SK-N-SH (cell line): ENCODE data around the gene ATP2B2. TPM values are rescaled to one million over a fixed set of nuclear protein-coding genes. Genes with fewer than 3 reads are reported as not detected.

Experiments
- CTCF ChIA-PET: fragments of 300-600, 350-600 bp; formaldehyde crosslinking; extraction: SDS; loops from one replicate; lab custom pipeline; 2021; lab: Yijun Ruan, JAX
- POLR2A ChIA-PET: fragments of 350-600 bp; sonication (Branson Sonifier 250); formaldehyde crosslinking; extraction: SDS; loops from one replicate; lab custom pipeline; 2020; ENCODE audit warnings: antibody characterized with exemption, inconsistent platforms; lab: Yijun Ruan, JAX
- DNase-seq: peaks from one replicate; pipeline ENCODE4 v3.0.0; 2012
- H2AFZ ChIP-seq: fragments of 200-600 bp; sonication (generic); 2 replicates; pipeline ENCODE4 v1.8.1; 2016; ENCODE audit warnings: antibody characterized with exemption, mild to moderate bottlenecking, low read depth
- H3F3A ChIP-seq: fragments of 200-600 bp; sonication (generic); replicated peaks from 2 replicates; pipeline ENCODE3; 2016; ENCODE audit warnings: antibody characterized with exemption, mild to moderate bottlenecking; ENCODE audit not compliant: insufficient read depth
- H3K27ac ChIP-seq, 2 experiments: fragments of 200-500 bp in 1 of 2; fragments of 200-600 bp in 1 of 2; sonication (Bioruptor generic) in 1 of 2; sonication (generic), shearing (Covaris generic) in 1 of 2; 2 replicates each; pipeline versions ENCODE4 v1.5.1 to v1.6.1; 2014 to 2016; ENCODE audit warnings: low read depth in 2 of 2, inconsistent platforms in 1 of 2, low read length in 1 of 2, mild to moderate bottlenecking in 1 of 2, mixed read lengths in 1 of 2
- H3K27me3 ChIP-seq: fragments of 200-600 bp; sonication (generic), shearing (Covaris generic); 2 replicates; pipeline ENCODE4 v1.6.1; 2016; ENCODE audit warnings: mixed run types; ENCODE audit not compliant: insufficient read depth
- H3K36me3 ChIP-seq, 2 experiments: fragments of 200-500 bp in 1 of 2; fragments of 200-600 bp in 1 of 2; sonication (Bioruptor generic) in 1 of 2; sonication (generic) in 1 of 2; replicated peaks in 1 of 2; 2 replicates each; pipeline versions ENCODE3 to v1.5.1; 2014 to 2016; ENCODE audit warnings: low read length in 1 of 2, mild to moderate bottlenecking in 1 of 2; ENCODE audit not compliant: insufficient read depth in 2 of 2, control insufficient read depth in 1 of 2
- H3K4me1 ChIP-seq, 2 experiments: fragments of 200-500 bp in 1 of 2; fragments of 200-600 bp in 1 of 2; sonication (Bioruptor generic) in 1 of 2; sonication (generic), shearing (Covaris generic) in 1 of 2; 2 replicates each; pipeline versions ENCODE4 v1.5.1 to v1.6.1; 2014 to 2016; ENCODE audit warnings: low read depth in 1 of 2, low read length in 1 of 2, mixed run types in 1 of 2; ENCODE audit not compliant: insufficient read depth in 2 of 2, control insufficient read depth in 1 of 2
- H3K4me2 ChIP-seq: fragments of 200-600 bp; sonication (generic), shearing (Covaris generic); 2 replicates; pipeline ENCODE4 v1.6.1; 2017; ENCODE audit warnings: mixed run types
- H3K4me3 ChIP-seq, 2 experiments: fragments of 200-500 bp in 1 of 2; fragments of 200-600 bp in 1 of 2; sonication (Bioruptor generic) in 1 of 2; sonication (generic), shearing (Covaris generic) in 1 of 2; 2 replicates each; pipeline versions ENCODE4 v1.5.1 to v1.8.1; 2014 to 2016; ENCODE audit warnings: low read depth in 2 of 2, inconsistent platforms in 1 of 2, low read length in 1 of 2, mild to moderate bottlenecking in 1 of 2, mixed read lengths in 1 of 2, moderate library complexity in 1 of 2
- H3K79me2 ChIP-seq: fragments of 200-600 bp; sonication (generic); 2 replicates; pipeline ENCODE4 v1.8.1; 2017; ENCODE audit warnings: mild to moderate bottlenecking; ENCODE audit not compliant: insufficient read depth
- H3K9ac ChIP-seq: fragments of 200-600 bp; sonication (generic); 2 replicates; pipeline ENCODE4 v1.6.1; 2017; ENCODE audit warnings: mixed run types
- H3K9me2 ChIP-seq: fragments of 200-600 bp; sonication (generic); 2 replicates; pipeline ENCODE4 v1.6.1; 2017; ENCODE audit warnings: mixed run types
- H3K9me3 ChIP-seq: fragments of 200-600 bp; sonication (generic); 2 replicates; pipeline ENCODE4 v1.6.1; 2017; ENCODE audit warnings: mixed run types, mild to moderate bottlenecking, moderate library complexity
- H4K20me1 ChIP-seq: fragments of 200-600 bp; sonication (generic); 2 replicates; pipeline ENCODE4 v1.6.1; 2017; ENCODE audit warnings: mild to moderate bottlenecking, mixed run types; ENCODE audit not compliant: insufficient read depth
- ELF1 ChIP-seq: IDR thresholded peaks from 2 replicates; pipeline ENCODE4 v1.4.0; 2012
- EP300 ChIP-seq, 2 experiments: IDR thresholded peaks; 2 replicates each; pipeline versions ENCODE4 v1.4.0 to v1.6.1; 2012; ENCODE audit warnings: borderline replicate concordance in 1 of 2, low read depth in 1 of 2, low read length in 1 of 2
- FOXJ3 ChIP-seq: sonication (generic); formaldehyde crosslinking; IDR thresholded peaks from 2 replicates; pipeline ENCODE4 v1.5.1; 2020; ENCODE audit warnings: mild to moderate bottlenecking, missing genetic modification reagents
- FOXM1 ChIP-seq: IDR thresholded peaks from 2 replicates; pipeline ENCODE4 v1.4.0; 2012; ENCODE audit warnings: low read depth, mild to moderate bottlenecking
- GATA2 ChIP-seq: sonication (generic); formaldehyde crosslinking; IDR thresholded peaks from 2 replicates; pipeline ENCODE4 v1.5.0; 2020; ENCODE audit warnings: mild to moderate bottlenecking, missing genetic modification reagents
- IRF3 ChIP-seq: fragments of 150-350 bp; IDR thresholded peaks from 2 replicates; pipeline ENCODE4 v1.6.1; 2016; ENCODE audit warnings: mild to moderate bottlenecking, low read depth, low read length
- JUND ChIP-seq: IDR thresholded peaks from 2 replicates; pipeline ENCODE4 v1.4.0; 2012
- MAX ChIP-seq: IDR thresholded peaks from 2 replicates; pipeline ENCODE4 v1.4.0; 2012; ENCODE audit warnings: low read depth
- MEF2A ChIP-seq: IDR thresholded peaks from 2 replicates; pipeline ENCODE4 v1.4.0; 2012; ENCODE audit warnings: low read depth, borderline replicate concordance
- NRF1 ChIP-seq: IDR thresholded peaks from 2 replicates; pipeline ENCODE4 v1.6.1; 2012; ENCODE audit warnings: low read depth, mild to moderate bottlenecking, low read length
- POLR2AphosphoS5 ChIP-seq: IDR thresholded peaks from 2 replicates; pipeline ENCODE4 v1.6.1; 2012; ENCODE audit warnings: low read depth, low read length
- RCOR1 ChIP-seq: fragments of 150-350 bp; IDR thresholded peaks from 2 replicates; pipeline ENCODE4 v1.6.1; 2017; ENCODE audit warnings: antibody characterized with exemption, low read length
- RXRA ChIP-seq: IDR thresholded peaks from 2 replicates; pipeline ENCODE4 v1.4.0; 2012; ENCODE audit warnings: low read depth, mild to moderate bottlenecking, borderline replicate concordance
- SIN3A ChIP-seq: IDR thresholded peaks from 2 replicates; pipeline ENCODE4 v1.6.1; 2012; ENCODE audit warnings: low read depth, mild to moderate bottlenecking, low read length, moderate library complexity, borderline replicate concordance
- SMC3 ChIP-seq: IDR thresholded peaks from 2 replicates; pipeline ENCODE4 v1.6.1; 2012; ENCODE audit warnings: low read depth, low read length, improper control_type of control experiment
- TAF1 ChIP-seq: IDR thresholded peaks from 2 replicates; pipeline ENCODE4 v1.6.1; 2012; ENCODE audit warnings: low read depth, mild to moderate bottlenecking, low read length, moderate library complexity, borderline replicate concordance
- TCF12 ChIP-seq: IDR thresholded peaks from 2 replicates; pipeline ENCODE4 v1.4.0; 2012
- TEAD4 ChIP-seq: IDR thresholded peaks from 2 replicates; pipeline ENCODE4 v1.4.0; 2012; ENCODE audit warnings: mild to moderate bottlenecking, borderline replicate concordance; ENCODE audit not compliant: insufficient read depth
- USF1 ChIP-seq: IDR thresholded peaks from 2 replicates; pipeline ENCODE4 v1.4.0; 2012; ENCODE audit warnings: low read depth, borderline replicate concordance
- WGBS: methylation state at CpG from one replicate; pipeline ENCODE4 v1.1.6; 2017; ENCODE audit warnings: low lambda C conversion rate; 5-methylcytosine and 5-hydroxymethylcytosine counted together
- polyA plus RNA-seq, 3 experiments: library from polyadenylated mRNA; depleted of rRNA; stranded (reverse); fragments of >200 nt; gene quantifications; 2 replicates each; pipeline ENCODE4 v1.2.3, GENCODE V29; 2012
- TF ChIP-seq, protein P1 (sequence below): fragments of 150-350 bp; IDR thresholded peaks from 2 replicates; pipeline ENCODE4 v1.6.1; 2017; ENCODE audit warnings: antibody characterized with exemption, low read length, low read depth, borderline replicate concordance
- TF ChIP-seq, protein P2 (sequence below): IDR thresholded peaks from 2 replicates; pipeline ENCODE4 v1.4.0; 2012; ENCODE audit warnings: low read depth, borderline replicate concordance
- TF ChIP-seq, protein P3 (sequence below): IDR thresholded peaks from 2 replicates; pipeline ENCODE4; 2012

ATP2B2 gene
- polyA plus RNA-seq, 1 of the 3 experiments (the other 2 are of a cell fraction) = 0.15 TPM

DNA sequence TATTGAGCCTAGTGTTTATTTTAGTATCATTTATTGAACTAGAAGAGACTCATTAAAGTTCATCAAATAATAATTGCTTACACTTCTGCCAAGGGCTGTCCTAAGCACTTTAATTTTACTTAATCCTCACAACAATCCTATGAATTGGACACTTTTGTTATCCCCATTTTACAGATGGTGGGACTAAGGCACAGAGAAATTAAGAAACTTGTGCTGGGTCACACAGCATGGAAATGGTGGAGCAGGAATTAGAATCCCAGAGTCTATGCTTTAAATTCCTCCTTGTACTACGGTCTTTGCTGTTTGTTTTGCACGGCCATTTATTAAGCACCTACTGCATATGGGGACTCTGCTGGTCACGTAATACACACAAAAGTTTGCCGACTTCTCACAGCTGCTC lies 7.9 kb downstream of the ATP2B2 start:
- Histone ChIP-seq H3K4me2 (no peak overlapping the region), H3K9me3 (no peaks in the 10 kb centered on the region)
- TF ChIP-seq SIN3A (no peak), EP300 (IDR thresholded peaks at IDR 0.05; ENCODE audit: borderline replicate concordance in 1 of 2, low read depth in 1 of 2, low read length in 1 of 2) (no peak), FOXM1 (no peak), JUND (no peak), SMC3 (no peak), POLR2AphosphoS5 (no peak), TEAD4 (no peak), ELF1 (no peak), RXRA (no peak), NRF1 (no peak), MEF2A (no peak)
- TF ChIP-seq, protein P1, sequence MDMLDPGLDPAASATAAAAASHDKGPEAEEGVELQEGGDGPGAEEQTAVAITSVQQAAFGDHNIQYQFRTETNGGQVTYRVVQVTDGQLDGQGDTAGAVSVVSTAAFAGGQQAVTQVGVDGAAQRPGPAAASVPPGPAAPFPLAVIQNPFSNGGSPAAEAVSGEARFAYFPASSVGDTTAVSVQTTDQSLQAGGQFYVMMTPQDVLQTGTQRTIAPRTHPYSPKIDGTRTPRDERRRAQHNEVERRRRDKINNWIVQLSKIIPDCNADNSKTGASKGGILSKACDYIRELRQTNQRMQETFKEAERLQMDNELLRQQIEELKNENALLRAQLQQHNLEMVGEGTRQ = no peak
- TF ChIP-seq, all 33 proteins: peak for 0
- peaks cover 0 to 6% of the 10 kb centered on the region in 2 experiments; a peak in 1 of 4 replicates for H3K4me1 ChIP-seq
- POLR2A ChIA-PET = no interaction called here
- no peaks in the 10 kb centered on the region for H3K79me2 ChIP-seq
- H3K36me3 ChIP-seq = no peaks in the 10 kb centered on the region
- DNase-seq = no peak
- H4K20me1 ChIP-seq = no peaks in the 10 kb centered on the region
- no peaks in the 10 kb centered on the region for H3K9me2 ChIP-seq
- H3K4me3 ChIP-seq = no peak overlapping the region
- WGBS = 54% methylated on average over 4 of the region's 4 CpGs
- no peaks in the 10 kb centered on the region for H3F3A ChIP-seq
- CTCF ChIA-PET = interaction anchor here (1.3 to 1.5 kb wide), 2 partner anchors 153 to 241 kb away, joined by 3 to 4 read pairs; no protein-coding TSS in a partner anchor
- H2AFZ ChIP-seq = no peak overlapping the region
- H3K27ac ChIP-seq = no peak overlapping the region
- peaks cover 8% of the 10 kb centered on the region; the same call in 1 of the 2 replicates for H3K27me3 ChIP-seq
- no peak overlapping the region for H3K9ac ChIP-seq

DNA sequence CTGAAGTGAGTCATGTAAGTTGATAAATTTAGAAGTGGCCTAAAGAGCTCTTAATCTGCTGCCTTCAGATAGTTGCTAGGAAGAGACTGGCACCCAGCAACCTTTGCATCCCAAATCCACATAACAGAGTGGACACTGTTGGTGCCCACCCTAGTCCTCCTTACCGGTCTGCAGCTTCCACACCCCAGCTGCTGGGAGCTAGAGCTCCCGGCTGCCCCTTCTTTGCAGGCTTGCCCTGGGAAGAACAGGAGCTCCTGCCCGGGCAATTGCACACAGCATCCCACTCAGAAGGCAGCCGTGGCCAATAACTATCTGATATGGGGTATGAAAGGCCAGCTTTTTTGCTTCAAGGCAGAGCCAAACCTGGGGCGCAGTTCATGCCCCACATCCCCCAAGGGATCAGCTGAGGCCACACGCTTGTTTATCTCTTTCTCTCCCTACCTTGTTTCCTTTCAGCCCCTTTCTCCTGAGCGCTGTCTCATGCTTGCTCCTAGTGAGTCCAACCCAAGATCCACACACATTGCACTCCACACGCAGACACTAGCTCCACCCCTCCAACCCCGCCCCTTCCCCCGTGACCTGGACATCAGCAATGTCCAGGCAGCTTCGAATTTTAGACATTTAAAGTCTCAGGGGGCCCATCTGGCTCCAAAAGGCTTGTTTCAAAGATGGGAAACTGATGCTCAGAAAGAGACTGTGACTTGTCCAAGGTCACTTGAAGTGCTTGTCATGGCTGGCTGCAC lies 9.1 kb downstream of the ATP2B2 start:
- POLR2A ChIA-PET = no interaction called here
- Histone ChIP-seq H3K9ac (no peak overlapping the region), H3K27me3 (peaks cover 8% of the 10 kb centered on the region; the same call in 1 of the 2 replicates), H3K79me2 (no peaks in the 10 kb centered on the region), H3K4me3 (no peak overlapping the region), H3F3A (no peaks in the 10 kb centered on the region), H4K20me1 (no peaks in the 10 kb centered on the region), H3K9me2 (no peaks in the 10 kb centered on the region), H3K4me2 (no peak overlapping the region), H3K4me1 (peaks cover 0 to 6% of the 10 kb centered on the region in 2 experiments; a peak in 1 of 4 replicates), H3K9me3 (no peaks in the 10 kb centered on the region), H3K27ac (no peak overlapping the region), H3K36me3 (no peaks in the 10 kb centered on the region), H2AFZ (no peak overlapping the region)
- 49% methylated on average over 10 of the region's 11 CpGs for WGBS
- no peak for DNase-seq
- CTCF ChIA-PET = interaction anchor here (0.6 to 1.4 kb wide), 3 partner anchors 8 to 242 kb away, joined by 3 to 6 read pairs (median 5); no protein-coding TSS in a partner anchor
- no peak for TF ChIP-seq EP300 (IDR thresholded peaks at IDR 0.05; ENCODE audit: borderline replicate concordance in 1 of 2, low read depth in 1 of 2, low read length in 1 of 2)
- TF ChIP-seq GATA2 (CRISPR knock-in tag) = no peak
- no peak for TF ChIP-seq MAX
- TF ChIP-seq RCOR1 = no peak
- no peak for TF ChIP-seq USF1
- TF ChIP-seq FOXJ3 = no peak
- no peak for TF ChIP-seq FOXM1
- no peak for TF ChIP-seq TCF12
- no peak for TF ChIP-seq IRF3
- no peak for TF ChIP-seq TAF1
- TF ChIP-seq, protein P2, sequence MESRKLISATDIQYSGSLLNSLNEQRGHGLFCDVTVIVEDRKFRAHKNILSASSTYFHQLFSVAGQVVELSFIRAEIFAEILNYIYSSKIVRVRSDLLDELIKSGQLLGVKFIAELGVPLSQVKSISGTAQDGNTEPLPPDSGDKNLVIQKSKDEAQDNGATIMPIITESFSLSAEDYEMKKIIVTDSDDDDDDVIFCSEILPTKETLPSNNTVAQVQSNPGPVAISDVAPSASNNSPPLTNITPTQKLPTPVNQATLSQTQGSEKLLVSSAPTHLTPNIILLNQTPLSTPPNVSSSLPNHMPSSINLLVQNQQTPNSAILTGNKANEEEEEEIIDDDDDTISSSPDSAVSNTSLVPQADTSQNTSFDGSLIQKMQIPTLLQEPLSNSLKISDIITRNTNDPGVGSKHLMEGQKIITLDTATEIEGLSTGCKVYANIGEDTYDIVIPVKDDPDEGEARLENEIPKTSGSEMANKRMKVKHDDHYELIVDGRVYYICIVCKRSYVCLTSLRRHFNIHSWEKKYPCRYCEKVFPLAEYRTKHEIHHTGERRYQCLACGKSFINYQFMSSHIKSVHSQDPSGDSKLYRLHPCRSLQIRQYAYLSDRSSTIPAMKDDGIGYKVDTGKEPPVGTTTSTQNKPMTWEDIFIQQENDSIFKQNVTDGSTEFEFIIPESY = no peak
- no peak for TF ChIP-seq JUND
- TF ChIP-seq SIN3A = no peak
- TF ChIP-seq, protein P3, sequence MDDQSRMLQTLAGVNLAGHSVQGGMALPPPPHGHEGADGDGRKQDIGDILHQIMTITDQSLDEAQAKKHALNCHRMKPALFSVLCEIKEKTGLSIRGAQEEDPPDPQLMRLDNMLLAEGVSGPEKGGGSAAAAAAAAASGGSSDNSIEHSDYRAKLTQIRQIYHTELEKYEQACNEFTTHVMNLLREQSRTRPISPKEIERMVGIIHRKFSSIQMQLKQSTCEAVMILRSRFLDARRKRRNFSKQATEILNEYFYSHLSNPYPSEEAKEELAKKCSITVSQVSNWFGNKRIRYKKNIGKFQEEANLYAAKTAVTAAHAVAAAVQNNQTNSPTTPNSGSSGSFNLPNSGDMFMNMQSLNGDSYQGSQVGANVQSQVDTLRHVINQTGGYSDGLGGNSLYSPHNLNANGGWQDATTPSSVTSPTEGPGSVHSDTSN = no peak
